ENCODE measurements around the gene PDLIM5.
"Not testable (repeated sequence)": the region's sequence is repeated elsewhere in the genome, so short reads cannot be mapped to it uniquely, and the experiment has no call there.

Gene PDLIM5

GRCh38 chr4:94457692-94458106, 6.0 kb downstream of the PDLIM5 start:
- no peak overlapping the region for H3K27ac ChIP-seq
- DNase-seq (ENCODE audit: low read depth, low spot score): no peak

DNA sequence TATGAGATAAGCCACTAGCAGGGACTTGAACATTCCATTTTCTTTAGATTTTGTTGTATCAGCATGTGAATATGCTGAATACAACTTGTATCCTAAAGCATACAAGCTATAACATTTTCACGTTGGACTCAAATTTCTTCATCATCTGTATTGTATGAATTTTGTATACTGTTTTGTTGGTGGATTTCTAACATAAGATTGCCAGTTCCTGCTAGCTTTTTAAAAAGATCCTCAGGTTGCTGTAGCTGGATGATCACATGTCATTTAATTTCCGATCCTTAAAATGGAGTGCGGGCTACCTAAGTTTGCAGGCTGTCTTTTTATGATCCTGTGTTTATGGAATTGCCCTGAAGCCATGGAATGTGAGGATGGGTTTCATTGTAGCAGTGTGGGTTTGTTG, 6.9 kb downstream of the PDLIM5 start:
- H3K27ac ChIP-seq: no peak overlapping the region
- DNase-seq (ENCODE audit: low read depth, low spot score): no peak

DNA sequence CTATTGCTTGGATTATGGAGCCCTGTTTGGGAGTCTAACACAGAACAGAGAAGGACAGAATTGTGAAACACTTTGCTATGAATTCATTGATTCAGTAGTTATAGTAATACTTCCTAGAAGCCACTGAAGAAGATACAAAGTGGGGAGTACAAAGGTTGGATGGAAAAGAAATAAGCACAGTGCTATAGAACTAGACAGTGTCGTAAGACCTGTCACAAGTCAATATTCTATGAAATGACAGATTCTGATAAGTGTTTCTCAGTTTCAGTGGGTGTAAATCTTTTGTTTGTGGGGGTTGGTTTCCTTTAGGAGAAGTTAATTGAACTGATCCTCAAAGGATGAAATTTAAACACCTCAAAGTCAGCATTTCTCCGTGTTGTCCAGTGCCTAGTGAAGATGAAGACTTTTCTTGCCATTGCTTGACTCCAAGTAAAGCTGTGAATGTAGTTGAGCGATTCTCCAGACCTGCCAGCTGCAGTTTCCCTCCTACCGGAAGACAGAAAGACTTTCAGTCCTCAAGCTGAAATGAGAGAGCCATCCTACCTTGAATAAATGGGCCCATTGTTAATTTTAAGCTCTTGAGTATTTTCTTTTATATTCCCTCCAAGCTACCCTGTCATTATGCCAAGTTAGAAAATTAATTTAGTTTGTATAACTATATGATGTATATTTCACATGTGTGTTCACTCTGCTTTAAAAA, 7.9 kb downstream of the PDLIM5 start:
- no peak for DNase-seq (ENCODE audit: low read depth, low spot score)
- no peak overlapping the region for H3K27ac ChIP-seq

DNA sequence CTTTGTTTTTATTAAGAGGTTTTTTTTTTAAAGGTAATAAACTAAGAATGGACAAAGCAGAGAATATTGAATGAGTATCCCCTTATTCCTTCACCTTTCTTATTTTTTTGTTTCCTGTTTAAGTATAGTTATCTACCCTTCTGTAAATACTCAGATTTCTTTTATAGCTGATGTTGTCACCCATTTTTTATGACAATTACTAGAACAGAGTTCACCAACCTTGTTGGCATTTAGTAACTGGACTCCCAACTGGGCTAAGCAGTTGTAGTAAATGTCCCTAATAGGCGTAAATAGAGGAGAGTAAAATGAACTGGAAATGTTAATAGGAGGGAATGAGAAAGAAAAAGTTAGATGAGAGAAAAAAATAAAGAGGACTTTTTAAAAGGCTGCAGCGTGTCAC, 9.8 kb downstream of the PDLIM5 start:
- no peak for DNase-seq (ENCODE audit: low read depth, low spot score)
- no peak overlapping the region for H3K27ac ChIP-seq

DNA sequence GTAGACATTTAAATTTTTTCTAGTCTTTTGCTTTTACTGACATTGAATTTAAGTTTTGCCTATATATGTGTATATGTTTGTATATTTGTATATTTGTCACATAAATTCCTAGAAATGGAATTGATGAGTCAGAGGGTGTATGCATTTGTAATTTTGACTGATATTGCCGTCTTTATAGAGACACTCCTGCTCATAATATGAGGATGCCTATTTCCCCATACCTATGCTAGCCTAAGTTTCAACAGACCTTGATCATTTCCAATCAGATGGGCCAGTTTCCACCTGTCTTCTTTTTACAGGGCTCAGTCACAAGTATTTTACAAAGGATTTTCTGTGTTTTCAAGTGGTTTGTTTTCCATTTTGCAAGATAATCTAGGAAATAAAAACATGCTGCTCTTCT, 10.8 kb downstream of the PDLIM5 start:
- peak overlapping the region; percentile 22 for H3K27ac ChIP-seq
- DNase-seq (ENCODE audit: low read depth, low spot score): no peak

DNA sequence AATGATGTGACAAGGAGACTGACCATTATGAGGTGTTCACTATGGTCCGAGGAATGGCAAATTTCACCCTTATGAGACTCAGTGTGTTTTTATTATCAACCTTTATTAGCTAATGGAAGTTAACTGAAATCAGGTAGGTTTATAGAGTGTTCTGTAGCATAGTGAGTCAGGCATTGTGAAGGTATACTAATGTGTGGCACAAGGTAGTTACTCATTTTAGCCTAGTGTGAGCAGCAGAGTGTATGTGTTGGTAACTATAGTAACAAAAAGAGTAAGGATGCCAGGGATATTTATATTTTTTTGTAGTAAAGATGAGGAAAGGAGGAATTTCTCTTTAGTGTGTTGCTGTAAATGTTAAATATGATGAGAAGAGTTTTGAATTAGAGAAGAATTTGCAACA, 12.0 kb downstream of the PDLIM5 start:
- DNase-seq (ENCODE audit: low read depth, low spot score): no peak
- H3K27ac ChIP-seq: peak overlapping the region; percentile 22

DNA sequence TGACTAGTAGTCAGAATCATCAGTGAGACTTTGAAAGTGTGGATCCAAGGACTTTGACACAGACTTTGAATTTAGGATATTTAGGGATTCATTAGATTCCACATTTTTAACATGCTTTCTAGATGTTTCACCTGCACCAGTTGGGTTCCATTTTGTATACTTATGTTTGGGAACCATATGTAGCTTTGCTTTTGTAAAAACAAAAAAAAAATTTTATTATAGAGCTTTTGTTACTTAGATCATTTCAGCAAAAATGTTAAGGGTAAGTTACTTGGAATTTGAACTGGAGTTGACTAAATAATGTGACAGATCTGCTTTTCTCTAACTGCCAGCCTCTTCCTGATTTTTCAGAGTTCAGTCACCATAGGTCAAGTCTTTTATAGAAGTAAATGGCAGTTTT, 14.6 kb downstream of the PDLIM5 start:
- no peak overlapping the region for H3K27ac ChIP-seq
- no peak for DNase-seq (ENCODE audit: low read depth, low spot score)

- no peak for DNase-seq (ENCODE audit: low read depth, low spot score)
- no peak overlapping the region for H3K27ac ChIP-seq
Observed at GRCh38 chr4:94466923-94467322, 15.2 kb downstream of the PDLIM5 start.

DNA sequence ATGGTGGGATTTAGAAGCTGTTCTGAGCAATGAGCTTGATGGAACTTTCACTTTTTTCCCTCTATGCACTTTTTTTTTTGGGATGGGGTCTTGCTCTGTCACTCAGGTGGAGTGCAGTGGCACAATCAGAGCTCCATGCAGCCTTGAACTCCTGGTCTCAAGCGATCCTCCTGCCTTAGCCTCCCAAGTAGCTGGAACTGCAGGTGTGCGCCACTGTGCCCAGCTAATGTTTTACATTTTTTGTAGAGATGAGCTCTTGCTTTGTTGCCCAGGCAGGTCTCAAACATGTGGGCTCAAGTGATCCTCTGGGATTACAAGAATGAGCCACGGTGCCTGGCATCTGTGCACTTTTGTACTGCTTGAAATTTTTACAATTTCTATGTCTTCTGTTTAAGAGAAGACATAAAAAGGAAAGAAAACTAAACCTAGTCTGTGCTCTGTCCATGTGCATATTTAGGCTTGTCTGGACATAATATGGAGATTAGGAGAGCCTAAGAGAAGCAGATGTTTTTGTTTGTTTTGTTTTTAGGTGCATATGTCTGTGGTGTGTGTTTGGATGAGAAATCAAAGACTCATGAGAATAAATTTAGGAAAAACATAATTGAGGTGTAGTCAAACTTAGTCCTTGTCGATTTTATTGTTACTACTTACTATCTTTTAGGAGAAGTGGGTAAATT, 16.5 kb downstream of the PDLIM5 start:
- no peak for DNase-seq (ENCODE audit: low read depth, low spot score)
- H3K27ac ChIP-seq: no peak overlapping the region

- no peak overlapping the region for H3K27ac ChIP-seq
- DNase-seq (ENCODE audit: low read depth, low spot score): no peak
Observed at GRCh38 chr4:94469221-94469784, 17.6 kb downstream of the PDLIM5 start.

GRCh38 chr4:94470132-94470531, 18.4 kb downstream of the PDLIM5 start:
- no peak for DNase-seq (ENCODE audit: low read depth, low spot score)
- no peak overlapping the region for H3K27ac ChIP-seq

- DNase-seq (ENCODE audit: low read depth, low spot score); H3K27ac ChIP-seq: not testable (repeated sequence)
Observed at GRCh38 chr4:94470782-94471181, 19.0 kb downstream of the PDLIM5 start.

- DNase-seq (ENCODE audit: low read depth, low spot score): no peak
- H3K27ac ChIP-seq: peak overlapping the region; percentile 4
Observed at GRCh38 chr4:94472056-94472826, 20.5 kb downstream of the PDLIM5 start.

DNA sequence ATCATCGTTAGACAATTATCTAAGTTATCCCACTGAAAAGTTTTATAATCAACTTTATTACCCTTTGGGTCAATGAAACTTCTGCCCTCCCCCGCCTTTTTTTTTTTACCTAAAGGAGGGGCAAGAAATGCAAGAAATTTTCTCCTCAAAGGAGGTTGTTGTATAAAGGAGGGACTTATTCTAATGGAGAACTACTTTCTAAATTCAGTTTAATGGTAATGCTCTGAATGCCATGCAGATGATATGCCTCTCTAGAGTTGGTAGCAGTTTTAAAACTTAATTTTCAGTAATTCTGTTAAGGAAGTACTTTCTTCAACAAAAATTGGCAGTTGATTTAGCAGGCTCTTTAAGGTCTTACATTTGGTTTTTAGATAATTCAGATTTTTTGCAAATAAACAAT, 23.3 kb downstream of the PDLIM5 start:
- H3K27ac ChIP-seq: no peak overlapping the region
- no peak for DNase-seq (ENCODE audit: low read depth, low spot score)

GRCh38 chr4:94475794-94476193, 24.1 kb downstream of the PDLIM5 start:
- DNase-seq (ENCODE audit: low read depth, low spot score): no peak
- H3K27ac ChIP-seq: no peak overlapping the region

GRCh38 chr4:94477227-94477626, 25.5 kb downstream of the PDLIM5 start:
- no peak overlapping the region for H3K27ac ChIP-seq
- DNase-seq (ENCODE audit: low read depth, low spot score): no peak

DNA sequence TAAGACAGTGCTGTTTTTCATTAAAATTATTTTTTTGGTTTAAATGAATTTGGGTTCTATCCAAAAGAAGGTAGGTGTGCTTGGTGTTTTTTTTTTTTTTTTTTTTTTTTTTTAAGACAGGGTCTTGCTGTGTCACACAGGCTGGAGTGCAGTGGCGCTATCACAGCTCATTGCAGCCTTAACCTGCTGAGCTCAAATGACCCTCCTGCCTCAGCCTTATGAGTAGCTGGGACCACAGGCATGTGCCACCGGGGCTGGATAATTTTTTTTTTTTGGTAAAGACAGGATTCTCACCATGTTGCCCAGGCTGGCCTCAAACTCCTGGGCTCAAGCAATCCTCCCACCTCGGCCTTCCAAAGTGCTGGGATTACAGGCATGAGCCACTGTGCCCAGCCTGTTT, 27.1 kb downstream of the PDLIM5 start:
- not testable (repeated sequence) for H3K27ac ChIP-seq; DNase-seq (ENCODE audit: low read depth, low spot score)

DNA sequence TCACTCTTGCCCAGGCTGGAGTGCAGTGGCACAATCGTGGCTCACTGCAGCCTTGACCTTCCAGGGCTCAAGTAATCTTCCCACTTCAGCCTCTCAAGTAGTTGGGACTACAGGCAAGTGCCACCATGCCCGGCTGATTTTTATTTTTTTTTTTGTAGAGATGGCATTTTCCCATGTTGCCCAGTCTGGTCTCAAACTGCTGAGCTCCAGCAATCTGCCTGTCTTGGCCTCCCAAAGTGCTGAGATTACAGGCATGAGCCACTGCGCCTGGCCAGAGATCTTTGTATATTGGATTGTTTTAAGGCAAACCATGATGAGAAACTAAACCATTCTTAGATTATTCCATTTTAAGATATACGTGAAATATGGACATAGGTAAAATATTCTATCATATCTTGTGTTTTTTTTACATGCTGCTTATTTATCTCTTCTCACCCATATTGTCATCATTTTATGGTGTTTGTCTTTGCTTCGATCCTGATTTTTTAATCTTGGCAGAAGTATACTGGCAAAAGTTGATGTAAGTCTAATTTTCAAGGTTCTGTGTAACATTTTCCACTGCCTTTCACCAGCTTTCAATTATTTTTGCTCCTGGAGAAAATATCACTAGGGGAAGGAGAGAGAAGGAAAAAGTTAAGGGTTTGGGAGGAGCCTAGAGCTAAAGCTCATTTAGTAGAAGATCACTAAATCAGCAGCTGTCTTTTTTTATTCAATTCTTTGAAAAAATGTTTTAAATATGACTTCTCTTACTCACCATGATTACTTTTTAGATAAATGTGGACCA, 27.8 kb downstream of the PDLIM5 start:
- no peak for DNase-seq (ENCODE audit: low read depth, low spot score)

DNA sequence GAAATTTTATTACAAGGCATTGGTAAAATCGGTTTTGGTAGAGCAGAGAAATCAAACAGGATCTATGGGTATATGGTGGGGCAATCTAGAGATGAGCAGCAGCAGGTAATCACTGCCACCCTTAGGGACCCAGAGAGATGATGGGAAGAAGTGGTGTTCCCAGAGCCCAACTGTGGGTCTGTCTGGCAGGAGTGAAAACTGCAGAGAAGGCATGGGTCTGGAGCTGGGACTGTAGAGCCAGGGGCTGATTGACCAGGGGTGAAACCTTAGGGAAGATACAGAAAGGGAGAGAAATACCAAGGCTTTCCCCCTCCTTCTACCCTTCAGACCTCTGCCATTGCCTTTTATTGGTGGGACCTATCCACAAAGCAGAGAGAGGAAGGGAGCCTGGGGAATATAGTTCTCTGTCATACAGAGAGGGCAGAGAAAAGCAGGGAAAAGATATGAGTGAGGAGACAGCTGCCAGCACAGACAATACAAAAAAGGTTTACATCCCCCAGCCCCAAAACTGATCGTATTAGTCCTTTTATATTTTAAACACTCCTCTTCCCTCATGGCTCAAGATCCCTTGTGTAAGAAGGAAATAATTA, 28.7 kb downstream of the PDLIM5 start:
- DNase-seq (ENCODE audit: low read depth, low spot score): no peak
- no peak overlapping the region for H3K27ac ChIP-seq

More for the DNA sequence above, 27.8 kb downstream of the PDLIM5 start:
- no peak overlapping the region for H3K27ac ChIP-seq

DNA sequence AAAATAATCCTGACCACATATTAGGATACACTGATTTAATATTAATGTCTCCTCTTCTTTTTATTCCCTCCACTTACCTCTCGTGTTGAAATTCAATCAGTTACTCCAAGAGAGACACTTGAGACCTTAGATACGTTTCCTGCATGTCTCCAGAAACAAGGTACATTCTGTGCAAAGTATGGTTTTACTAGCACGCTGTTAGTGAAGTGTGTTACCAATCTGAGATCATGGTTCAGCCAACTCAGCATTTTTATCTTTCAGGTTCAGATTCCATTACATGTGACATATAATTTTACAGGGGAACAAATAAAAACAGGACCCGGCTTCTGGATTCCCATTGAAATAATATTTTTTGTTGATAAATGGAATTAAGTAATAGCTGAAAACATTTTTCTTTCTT, 32.2 kb downstream of the PDLIM5 start:
- H3K27ac ChIP-seq: no peak overlapping the region
- DNase-seq (ENCODE audit: low read depth, low spot score): no peak
